Panc1 (cell line): ENCODE measurements around the gene PRXL2B.

Experiments
- CTCF ChIP-seq: fragments of 450-650 bp; IDR thresholded peaks from 2 replicates; pipeline ENCODE4 v1.5.1; 2017; ENCODE audit warnings: mild to moderate bottlenecking
- REST ChIP-seq, 2 experiments: IDR thresholded peaks; 2 replicates each; pipeline ENCODE4 v1.6.1; 2011 to 2012; ENCODE audit warnings: low read depth in 2 of 2, control low read depth in 1 of 2, low read length in 1 of 2, mild to moderate bottlenecking in 1 of 2, moderate library complexity in 1 of 2; ENCODE audit not compliant: insufficient read depth in 1 of 2

GRCh38 chr1:2543543-2544092 is 43.0 kb upstream of the PRXL2B start:
- no peak for TF ChIP-seq CTCF
- TF ChIP-seq REST (IDR thresholded peaks at IDR 0.05; ENCODE audit: insufficient read depth in 1 of 2, low read depth in 2 of 2, low read length in 1 of 2), result no peak
